ENCODE results near the gene SDK1.

SDK1 gene

DNA sequence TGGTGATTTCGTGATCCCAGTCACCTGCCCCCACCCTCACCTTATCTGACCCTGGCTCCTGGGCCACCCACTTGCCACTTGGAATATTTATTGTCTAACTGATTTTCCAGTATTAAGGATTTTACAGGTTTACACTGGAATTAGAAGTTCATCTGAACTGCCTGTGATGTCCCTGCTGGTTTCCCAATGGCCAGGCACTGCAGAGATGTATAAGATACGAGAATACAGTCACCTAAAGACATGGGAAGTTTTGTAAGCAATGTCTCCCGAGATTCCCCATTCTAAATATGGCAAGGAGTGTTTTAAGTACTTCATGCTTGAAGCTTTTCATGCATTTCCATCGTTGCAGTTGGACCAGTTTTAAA, 592.7 kb downstream of the SDK1 start:
- no peak for DNase-seq

DNA sequence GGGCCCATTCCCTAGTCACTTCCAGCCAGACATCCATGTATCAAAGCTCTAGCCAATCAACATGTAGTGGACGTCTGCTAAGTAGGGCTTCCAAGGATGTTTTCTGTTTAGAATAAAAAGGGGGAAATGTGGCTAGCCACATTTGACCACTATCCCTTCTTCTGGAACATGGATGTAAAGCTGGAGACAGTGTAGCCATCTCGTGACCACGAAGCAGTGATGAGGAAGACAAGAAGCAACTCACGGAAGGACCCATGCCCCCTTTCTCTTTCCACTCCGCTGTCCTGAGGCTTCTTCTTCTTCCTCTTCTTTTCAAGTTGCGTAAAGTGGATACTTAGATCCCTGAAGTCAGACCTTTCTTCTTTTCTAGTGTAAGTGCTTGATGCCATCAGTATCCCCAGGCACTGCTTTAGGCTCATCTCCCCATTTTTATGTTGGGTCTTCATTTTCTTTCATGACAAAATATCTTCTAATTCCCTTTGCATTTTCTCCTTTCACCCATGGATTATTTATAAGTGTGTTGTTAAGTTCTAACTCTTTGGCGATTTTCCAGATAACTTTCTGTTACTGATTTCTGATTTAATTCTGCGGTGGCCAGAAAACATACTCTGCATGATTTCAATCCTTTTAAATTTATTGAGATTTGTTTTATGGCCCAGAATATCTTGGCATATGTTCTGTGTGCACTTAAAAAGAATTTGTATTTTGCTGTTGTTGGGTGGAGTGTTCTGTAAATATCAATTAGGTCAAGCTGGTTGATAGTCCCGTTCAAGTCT, 594.5 kb downstream of the SDK1 start:
- no peak for DNase-seq

DNA sequence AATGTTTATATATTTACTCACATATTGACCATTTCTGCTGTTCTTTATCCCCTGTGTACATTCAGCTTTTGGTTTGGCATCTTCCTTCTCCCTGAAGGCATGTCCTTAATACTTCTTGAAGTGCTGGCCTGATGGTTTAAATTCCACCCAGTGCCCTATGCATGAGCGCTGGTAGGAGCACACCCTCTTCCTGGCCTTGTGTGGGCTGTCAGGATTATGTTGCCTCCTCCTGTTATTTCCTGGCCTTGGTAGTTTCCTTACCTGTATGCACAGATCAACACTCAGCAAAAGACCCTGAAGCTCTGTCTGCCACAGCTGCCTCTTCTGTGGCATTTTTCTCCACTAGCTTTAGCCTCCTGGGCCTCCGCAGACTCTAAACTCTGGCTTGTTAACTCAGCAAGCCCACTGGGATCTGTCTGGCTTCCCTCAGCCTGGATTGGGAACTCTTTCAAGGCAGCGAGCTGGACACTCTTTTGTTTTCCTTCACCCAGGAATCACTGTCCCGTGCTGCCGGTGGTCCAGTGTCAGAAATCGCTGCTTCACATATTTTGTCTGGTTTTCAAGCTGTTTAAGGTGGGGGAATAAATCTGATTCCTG, 595.2 kb downstream of the SDK1 start:
- no peak for DNase-seq

DNA sequence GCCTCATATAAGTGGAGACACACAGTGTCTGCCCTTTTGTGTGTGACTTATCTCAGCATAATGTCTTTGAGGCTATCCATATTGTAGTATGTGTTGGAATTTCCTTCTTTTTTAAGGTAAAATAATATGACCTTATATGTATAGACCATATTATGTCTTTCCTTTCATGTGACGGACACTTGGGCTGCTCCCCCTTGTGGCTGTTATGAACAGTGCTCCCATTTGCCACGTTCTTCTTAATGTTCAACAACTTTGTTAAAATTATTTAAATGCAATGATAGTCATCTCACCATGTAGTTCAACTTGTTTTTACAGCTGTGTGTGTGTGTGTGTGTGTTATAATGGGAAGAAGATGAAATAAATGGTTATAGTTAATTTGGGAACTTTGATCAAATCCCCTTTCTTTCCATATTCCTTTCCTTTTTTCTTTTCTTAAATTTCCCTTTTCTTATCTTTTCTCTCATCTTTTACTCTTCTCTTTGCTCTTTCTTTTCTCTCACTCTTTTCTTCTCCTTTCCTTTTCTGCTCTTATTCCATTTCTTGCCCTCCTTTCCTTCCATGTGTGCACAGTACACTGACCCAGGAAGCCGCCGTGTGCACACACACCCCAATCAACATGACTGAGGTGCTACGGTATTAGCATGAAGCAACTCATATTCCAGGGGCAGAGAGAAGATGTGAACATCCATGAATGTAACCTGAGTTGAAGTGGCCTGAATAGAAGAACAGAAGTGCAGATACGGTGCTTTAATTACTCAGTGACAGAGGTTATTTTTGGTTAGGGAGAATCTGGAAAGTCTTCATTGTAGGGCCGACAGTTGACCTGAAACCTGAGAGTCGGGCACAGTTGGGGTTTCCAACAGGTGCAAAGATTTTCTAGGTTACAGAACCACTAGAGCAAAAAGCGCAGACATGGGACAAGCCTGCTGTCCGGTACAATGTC, 596.6 kb downstream of the SDK1 start:
- peak; percentile 21 for DNase-seq

DNA sequence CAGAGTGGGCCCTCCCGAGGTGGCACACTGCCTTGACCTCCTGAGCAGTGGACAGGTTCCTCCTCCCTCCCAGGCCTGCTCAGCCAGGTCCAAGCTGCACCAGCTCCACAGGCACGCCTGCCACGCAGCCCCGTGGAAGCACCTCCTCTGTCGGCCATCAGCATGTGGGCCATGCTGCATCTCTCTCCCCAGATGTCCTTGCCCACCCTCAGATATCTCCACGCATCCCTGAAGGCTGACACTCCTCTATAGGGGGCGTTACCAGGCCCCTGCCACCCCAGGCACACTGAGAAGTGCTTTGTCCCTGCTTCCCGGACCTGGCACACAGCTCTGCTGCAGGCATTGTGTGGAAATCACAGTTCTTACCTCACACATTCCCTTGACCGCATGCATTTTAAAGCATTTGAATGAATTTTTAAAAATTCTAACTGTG, 598.5 kb downstream of the SDK1 start:
- DNase-seq, result no peak

DNA sequence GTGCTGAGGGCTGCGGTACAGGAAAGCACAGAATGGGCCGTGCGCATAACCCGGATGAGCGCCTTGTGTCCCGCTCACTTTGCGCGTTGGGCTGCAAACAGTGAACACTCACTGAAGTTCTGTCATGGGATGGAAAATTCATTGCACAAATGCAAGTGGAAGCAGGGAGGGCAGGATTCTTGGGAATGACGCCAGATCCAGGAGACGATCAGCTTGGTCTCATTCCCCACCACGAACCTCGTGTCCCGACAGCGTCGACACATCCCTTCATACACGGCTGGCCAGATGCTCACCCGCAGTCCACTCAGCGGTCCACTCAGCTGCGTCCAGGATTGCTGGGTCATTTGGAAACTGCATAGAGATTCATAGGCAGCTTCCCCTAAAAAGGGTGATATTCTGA, 607.1 kb downstream of the SDK1 start:
- no peak for DNase-seq

DNA sequence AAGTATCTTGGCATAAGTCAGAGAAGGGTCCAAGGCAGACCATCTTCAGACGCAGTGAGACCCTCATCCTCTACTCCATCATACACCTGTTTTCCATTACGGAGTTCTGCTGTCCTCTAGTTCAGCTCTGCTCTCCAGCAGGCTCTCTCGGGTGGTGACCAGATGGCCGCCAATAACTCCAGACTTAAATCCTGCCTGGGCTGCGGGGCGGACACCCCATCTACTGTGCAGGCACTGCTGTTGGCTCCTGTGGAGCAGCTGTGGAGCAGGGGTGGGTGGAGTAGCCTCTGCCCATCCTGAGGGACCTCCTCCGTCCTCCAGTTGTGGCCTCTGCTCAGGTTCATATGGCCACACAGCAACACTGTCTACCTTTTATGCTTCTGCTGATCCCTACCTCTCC, 608.1 kb downstream of the SDK1 start:
- DNase-seq, result no peak

DNA sequence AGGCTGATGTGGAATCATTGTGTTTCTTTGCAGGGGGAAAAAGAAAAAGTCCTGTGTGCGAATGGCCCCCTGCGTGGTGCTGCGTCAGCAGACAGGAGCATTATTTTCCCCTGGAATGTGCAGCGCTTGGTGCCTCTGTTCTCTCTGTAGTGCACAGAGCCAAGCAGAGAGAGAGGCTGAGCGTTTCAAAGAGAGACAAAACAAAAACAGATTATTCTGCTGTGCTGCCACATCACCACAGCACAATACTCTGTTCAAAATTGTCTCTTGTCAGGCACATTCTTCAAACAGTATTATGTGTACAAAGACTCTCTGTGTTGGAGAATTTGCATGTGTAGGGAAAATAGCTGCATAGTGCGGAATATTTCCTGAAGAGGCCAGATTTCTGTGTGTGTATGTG, 609.0 kb downstream of the SDK1 start:
- DNase-seq, result no peak

DNA sequence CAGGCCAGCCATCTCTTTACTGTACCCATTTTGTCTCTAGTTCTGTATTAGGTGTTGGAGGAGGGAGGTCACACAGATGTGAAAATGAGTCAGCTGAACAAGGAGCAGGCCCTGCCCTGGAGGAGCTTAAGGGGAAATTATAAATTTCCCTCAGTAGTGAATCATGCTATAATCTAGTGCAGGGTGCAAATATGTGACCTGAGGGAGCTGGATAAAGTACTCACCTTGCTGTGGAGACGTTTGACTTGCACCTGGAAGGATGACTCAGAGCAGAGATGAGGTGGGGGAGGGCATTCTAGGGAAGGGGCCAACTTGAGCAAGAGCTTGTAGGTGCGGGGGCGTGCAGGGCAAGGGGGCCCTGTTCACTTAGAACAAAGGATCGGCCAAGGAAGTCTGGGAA, 610.6 kb downstream of the SDK1 start:
- DNase-seq, result no peak

DNA sequence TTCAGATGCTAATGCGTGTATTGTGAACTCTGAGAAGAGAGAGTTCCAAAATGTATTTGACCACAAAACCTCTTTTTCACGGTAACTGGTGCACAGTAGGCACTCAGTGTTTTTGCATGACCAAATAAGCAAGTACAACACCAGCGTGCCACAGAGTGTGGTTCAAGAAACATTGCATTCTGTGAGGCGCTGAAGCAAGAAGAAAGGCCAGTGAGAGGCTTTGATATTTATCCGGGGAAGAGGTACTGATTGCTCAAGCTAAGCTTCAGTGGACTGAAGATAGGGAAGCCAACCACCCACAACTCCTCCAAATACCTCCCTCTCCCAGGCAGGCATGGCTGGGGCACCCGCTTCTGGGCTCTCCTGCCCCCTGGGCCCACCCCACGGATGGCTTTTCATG, 611.2 kb downstream of the SDK1 start:
- no peak for DNase-seq

DNA sequence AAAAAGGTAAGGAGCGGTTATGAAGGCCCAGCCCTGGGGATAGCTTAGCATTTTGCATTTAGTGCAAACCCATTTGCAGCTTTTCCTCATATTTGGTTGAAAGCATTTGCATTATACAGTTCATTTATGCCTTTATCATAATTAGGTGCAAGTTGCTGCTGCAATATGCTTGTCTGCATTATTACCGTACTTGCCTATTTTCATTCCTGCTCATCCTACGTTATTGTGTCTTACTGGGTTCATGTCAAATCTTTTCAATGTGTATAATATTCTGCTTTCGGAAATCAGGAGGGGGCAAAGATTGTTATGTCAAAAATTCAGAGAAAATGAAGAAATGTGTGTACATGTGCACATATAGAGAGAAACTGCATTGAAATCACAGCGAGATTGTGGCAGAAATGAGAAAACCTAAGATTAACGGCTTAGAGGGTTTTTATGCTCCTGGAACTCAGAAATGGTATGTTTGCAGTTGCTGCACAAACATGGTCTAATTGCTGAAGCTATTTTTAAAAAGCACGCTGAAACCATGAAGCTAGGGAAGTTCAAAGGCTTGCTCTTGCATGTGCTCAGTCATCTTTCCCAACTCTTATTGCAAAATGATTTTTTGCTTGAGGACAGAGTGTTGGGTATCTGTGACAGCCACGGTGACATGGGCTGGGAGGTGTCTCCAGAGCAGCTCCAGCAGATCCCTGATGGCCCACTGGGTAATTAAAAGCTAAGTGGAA, 613.2 kb downstream of the SDK1 start:
- DNase-seq, result no peak

DNA sequence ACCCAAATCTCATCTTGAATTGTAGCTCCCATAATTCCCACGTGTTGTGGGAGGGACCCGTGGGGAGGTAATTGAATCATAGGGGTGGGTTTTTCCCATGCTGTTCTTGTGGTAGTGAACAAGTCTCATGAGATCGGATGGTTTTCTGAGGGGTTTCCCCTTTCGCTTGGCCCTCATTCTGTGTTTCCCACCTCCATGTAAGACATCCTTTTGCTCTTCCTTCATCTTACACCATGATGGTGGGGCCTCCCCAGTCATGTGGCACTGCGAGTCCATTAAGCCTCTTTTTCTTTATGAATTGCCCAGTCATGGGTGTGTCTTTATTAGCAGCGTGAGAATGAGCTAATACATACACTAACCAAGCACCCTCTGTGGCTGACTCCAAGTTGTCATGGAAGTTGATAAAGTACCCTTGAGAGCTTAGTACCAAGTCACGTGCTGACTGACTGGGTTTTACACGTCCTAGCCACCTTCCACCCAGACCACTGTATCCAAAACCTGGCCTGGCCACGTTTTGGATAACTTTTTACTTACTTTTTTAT, 614.4 kb downstream of the SDK1 start:
- no peak for DNase-seq

DNA sequence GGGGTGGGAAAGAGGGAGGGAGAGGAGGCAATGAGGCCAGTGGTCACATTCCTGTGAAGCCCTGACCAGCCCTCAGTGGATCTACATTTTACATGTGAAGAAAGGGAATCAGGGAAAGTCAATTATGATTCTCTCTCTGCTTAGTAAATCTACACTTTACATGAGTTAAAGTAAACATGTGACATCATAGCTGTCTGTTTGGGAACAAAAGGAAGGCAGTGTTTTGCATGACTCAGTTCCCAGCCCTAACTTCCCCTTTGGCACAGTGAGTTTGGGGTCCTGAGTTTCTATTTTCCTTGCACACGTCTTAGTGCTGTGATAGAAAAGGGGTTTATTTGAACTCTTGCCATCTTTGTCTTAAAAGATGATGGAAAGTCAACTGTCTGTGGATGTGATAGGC, 615.1 kb downstream of the SDK1 start:
- no peak for DNase-seq

DNA sequence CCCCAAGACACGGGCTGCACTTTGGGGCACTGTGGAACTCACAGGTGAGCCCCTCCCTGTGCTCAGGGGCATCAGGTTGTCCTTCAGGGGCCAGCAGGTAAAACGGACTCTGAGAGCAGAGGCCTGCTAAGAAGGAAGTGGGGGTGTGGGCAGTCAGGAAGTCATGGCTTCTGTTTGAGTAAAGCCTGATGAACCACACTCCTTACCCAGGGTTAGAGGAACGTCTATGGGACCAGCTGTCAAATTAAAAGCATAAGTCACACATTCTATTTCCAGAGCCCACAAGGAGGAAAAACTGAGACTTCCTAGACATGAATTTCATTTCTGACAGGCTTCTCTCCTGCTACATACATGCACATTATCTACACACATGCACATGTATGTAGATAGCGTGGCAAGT, 616.4 kb downstream of the SDK1 start:
- DNase-seq, result peak; percentile 32

DNA sequence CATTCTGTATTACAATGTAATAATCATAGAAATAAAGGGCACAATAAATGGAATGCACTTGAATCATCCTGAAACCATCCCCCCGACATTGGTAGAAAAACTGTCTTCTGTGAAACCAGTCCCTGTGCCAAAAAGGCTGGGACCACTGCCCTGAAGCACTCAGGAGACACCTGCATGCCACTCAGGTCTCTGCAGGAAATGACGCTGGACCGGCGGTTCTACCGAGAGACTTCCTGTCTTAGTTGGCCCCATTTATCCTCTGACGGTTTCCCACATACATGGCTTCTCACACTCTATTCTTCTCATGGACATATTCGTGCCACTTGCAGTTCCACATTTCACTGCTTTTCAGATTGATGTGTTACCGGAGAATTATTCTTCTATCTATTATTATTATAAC, 617.5 kb downstream of the SDK1 start:
- no peak for DNase-seq

DNA sequence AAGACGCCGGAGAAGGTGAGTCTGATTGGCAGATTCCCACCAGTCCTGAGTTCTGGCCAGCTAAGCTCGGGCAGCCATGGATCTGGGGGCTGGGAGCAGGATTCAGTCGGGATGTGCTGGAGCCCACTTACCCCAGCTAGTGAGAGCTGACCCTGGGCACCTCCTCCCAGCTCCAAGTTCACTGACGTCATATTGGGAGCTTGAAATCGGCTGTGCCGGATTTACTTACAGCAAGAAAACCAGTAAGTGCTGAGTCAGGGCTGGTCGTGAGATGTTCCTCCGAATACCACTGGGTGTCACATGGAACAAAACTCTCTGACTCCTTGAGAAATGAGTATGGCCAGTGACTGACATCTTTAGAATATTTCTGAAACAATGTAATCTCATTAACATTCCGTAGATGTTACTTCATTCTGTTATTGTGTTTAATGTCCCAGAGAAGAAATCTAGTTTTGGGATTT, 621.2 kb downstream of the SDK1 start:
- peak; percentile 50 for DNase-seq

DNA sequence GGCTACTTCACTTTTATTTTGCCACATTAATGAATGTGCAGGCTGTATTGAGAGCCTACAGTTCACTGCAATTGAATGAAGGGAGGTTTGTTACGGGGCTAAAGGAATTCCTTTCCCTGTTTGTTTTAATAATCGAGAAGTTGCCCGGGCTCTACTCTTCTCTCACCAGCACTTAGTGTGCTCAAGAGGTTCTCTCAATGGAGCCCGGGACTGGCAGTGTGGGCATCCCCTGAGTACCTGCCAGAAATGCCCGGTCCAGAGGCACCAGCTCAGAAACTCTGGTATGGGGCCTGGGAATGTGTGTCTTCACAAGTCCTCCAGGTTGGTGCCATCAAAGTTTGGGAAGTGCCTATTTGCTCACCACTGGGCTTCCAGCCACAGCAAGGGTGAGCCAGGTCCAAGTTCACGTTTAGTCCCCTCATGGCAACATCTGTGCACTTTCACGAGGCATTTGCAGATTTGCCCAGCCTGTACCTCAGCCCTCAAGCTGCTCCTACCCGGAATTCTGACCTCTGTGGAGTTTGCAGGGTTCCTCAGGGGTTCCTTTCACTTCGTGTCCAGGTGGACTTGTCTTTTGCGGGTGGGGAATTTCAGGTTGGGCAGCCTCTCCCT, 622.4 kb downstream of the SDK1 start:
- no peak for DNase-seq

DNA sequence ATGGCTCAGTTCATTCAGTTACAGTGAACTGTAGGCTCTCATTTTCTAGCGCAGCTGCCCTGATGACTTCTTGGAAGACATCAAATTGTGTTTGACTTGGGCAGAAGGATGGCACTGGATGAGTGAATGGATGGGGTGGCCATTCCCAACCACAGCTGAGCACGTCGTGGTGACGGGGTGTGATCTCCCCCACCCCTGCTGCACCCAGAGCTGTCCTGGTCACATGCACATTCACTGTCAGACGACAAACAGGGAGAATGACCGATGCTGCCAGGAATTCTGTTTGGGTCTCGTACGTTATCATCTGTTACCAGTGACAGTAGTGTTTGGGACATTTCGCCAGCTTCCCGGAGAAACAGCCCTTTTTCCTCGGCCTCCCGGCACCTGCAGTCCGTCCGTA, 623.2 kb downstream of the SDK1 start:
- DNase-seq, result no peak

DNA sequence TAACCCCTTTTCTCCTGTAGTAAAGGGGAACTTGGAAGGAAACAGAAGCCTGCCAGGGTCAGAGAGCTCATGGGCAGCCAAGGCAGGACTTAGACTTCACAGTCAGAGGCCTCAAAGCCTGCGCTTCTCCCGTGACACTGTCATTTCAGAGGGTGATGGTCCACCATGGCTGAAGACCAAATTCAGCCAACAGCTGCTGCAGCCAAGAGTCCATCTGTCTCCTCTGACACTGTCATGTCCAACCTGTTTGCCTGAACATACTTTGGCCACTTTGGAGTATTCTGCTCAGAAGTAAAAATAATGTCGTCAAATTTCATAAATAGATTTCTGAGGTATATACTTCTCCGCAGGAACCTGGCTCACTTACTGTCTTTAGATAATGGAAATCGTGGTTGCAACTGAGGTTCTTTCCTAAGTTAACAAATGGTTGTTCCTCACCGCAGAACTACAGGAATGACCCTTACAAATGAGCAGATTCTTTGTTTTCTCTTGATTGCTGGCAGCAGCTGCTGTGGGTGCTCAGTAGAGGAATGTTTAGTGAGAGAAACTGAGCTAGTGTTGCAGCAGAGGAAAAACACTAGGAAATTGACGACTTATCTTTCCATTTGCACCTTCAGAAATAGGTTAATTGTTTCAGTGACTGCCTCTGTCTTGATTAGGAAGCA, 626.5 kb downstream of the SDK1 start:
- no peak for DNase-seq

DNA sequence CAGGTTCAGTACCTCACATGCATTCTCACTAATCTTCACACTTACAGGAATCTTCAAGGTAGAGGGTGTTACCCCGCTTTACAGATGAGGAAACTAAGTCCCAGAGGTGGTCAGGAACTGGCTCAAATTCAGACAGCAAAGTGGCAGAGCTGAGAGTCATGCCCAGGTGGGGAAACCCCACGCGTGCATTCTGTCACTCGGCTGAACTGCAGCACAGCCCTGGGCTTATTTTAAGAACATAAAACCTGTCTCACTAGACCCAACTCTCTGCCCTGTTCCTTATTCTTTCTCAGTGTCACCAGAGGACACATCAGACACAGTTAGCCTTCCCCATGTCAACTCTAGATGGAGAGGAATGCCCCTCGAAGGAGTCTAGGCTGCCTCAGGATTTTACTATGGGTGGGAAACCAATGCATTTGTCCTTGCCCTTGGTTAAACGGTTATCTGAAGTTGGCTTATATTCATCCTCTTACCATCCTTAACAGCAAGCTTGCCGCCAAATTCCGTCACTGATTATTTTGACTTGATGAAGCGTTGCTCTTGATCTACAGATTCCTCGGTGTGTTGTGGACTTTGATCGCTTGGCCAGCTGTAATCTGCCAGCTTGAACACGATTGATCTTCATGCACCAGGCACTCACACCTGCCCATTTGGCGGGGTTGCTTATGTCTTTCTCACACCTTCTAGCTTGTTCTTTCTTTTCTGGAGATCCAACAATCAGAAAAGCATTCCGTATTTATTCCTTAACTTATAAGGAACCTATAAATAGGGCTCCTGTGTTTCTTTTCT, 627.9 kb downstream of the SDK1 start:
- no peak for DNase-seq

DNA sequence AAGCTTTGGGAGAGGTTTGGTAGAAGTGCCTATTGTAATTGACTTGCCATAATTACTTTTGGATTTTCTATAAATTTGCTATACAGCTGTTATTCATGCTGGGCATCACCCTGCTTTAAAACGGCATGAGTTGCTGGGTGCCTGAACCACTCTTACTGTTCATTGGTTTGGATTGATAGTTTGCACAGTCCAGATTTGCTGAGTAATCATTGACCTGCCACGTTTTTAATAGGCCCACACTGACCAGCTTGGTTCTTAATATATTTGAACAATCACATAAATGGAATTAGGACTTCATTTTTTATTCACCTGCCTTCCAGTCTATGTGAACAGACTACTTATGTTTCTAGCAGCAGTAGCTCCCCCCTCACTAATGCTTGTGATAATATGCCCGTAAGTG, 630.8 kb downstream of the SDK1 start:
- DNase-seq, result no peak
